ENCODE measurements around the gene CDPF1. TPM values are rescaled to one million over a fixed set of nuclear protein-coding genes. Genes with fewer than 3 reads are reported as not detected.
A peak's percentile ranks its signal among the peaks of the same experiment; 100 is the strongest.

CDPF1 gene
- total RNA-seq, 2 experiments from 2014 or later: 1.6 to 2.6 TPM

- Mint-ChIP-seq H3K9me3 (no peaks in the 10 kb centered on the region), H3K36me3 (ENCODE audit: low read depth) (no peaks in the 10 kb centered on the region), H3K27ac (no peak overlapping the region), H3K27me3 (peaks cover 32% of the 10 kb centered on the region), H3K4me1 (ENCODE audit: low read depth) (peaks cover 13% of the 10 kb centered on the region), H3K4me3 (no peak overlapping the region)
- TF ChIP-seq CTCF (IDR thresholded peaks at IDR 0.05): no peak
- intact Hi-C loops (cut with DNase I, micrococcal nuclease): no loop called here
- Histone ChIP-seq H3K36me3 (ENCODE audit: insufficient read depth, low read length) (no peaks in the 10 kb centered on the region), H3K9me3 (ENCODE audit: control insufficient read depth in 1 of 2, insufficient read depth in 1 of 2, low read length in 2 of 2) (no peaks in the 10 kb centered on the region), H3K27me3 (ENCODE audit: control insufficient read depth in 1 of 2, insufficient read depth in 2 of 2, low read length in 2 of 2) (peaks cover 10 to 14% of the 10 kb centered on the region in 2 experiments), H3K4me3 (ENCODE audit: low read length) (no peak overlapping the region), H3K4me1 (ENCODE audit: insufficient read depth, low read length) (no peaks in the 10 kb centered on the region), H3K27ac (ENCODE audit: low read depth in 1 of 2, low read length in 2 of 2) (no peak overlapping the region)
- no peak for DNase-seq
- no peak for ATAC-seq (ENCODE audit: poor library complexity)
- CTCF ChIA-PET: no interaction called here
- POLR2A ChIA-PET: no interaction called here
Observed at GRCh38 chr22:46256358-46256958, 6.4 kb upstream of the CDPF1 start.

GRCh38 chr22:46251816-46252380 is 1.8 kb upstream of the CDPF1 start:
- Histone ChIP-seq H3K27ac (ENCODE audit: low read depth in 1 of 2, low read length in 2 of 2) (no peak overlapping the region), H3K4me1 (ENCODE audit: insufficient read depth, low read length) (peaks cover 30% of the 10 kb centered on the region), H3K36me3 (ENCODE audit: insufficient read depth, low read length) (peaks cover 3% of the 10 kb centered on the region), H3K9me3 (ENCODE audit: control insufficient read depth in 1 of 2, insufficient read depth in 1 of 2, low read length in 2 of 2) (no peaks in the 10 kb centered on the region), H3K27me3 (ENCODE audit: control insufficient read depth in 1 of 2, insufficient read depth in 2 of 2, low read length in 2 of 2) (no peaks in the 10 kb centered on the region), H3K4me3 (ENCODE audit: low read length) (no peak overlapping the region)
- Mint-ChIP-seq H3K9me3 (no peaks in the 10 kb centered on the region), H3K27ac (peak overlapping the region; percentile 76), H3K36me3 (ENCODE audit: low read depth) (no peaks in the 10 kb centered on the region), H3K27me3 (no peaks in the 10 kb centered on the region), H3K4me1 (ENCODE audit: low read depth) (peaks cover 32% of the 10 kb centered on the region), H3K4me3 (peak overlapping the region; percentile 86)
- CTCF ChIA-PET: no interaction called here
- intact Hi-C loops (cut with DNase I, micrococcal nuclease): loop anchor here (2.0 to 5.0 kb wide), 5 partner anchors 15 to 215 kb away; partner anchors contain the start of gene GTSE1 (in 1 of the 2)
- no peak for ATAC-seq (ENCODE audit: poor library complexity)
- no peak for TF ChIP-seq CTCF (IDR thresholded peaks at IDR 0.05)
- DNase-seq: no peak
- POLR2A ChIA-PET: interaction anchor here (0.7 to 3.9 kb wide), 4 partner anchors 11 to 102 kb away, joined by 3 to 30 read pairs (median 12); partner anchors contain the start of genes GTSE1 and PPARA

- Mint-ChIP-seq H3K4me1 (ENCODE audit: low read depth) (peaks cover 32% of the 10 kb centered on the region), H3K36me3 (ENCODE audit: low read depth) (peaks cover 4% of the 10 kb centered on the region), H3K9me3 (no peaks in the 10 kb centered on the region), H3K27ac (peak overlapping the region; percentile 76), H3K27me3 (no peaks in the 10 kb centered on the region), H3K4me3 (peak overlapping the region; percentile 86)
- no peak for TF ChIP-seq CTCF (IDR thresholded peaks at IDR 0.05)
- Histone ChIP-seq H3K4me1 (ENCODE audit: insufficient read depth, low read length) (peaks cover 31% of the 10 kb centered on the region), H3K4me3 (ENCODE audit: low read length) (peak overlapping the region; percentile 79), H3K27ac (ENCODE audit: low read depth in 1 of 2, low read length in 2 of 2) (peak overlapping the region in 1 of 2 donors; percentile 65), H3K36me3 (ENCODE audit: insufficient read depth, low read length) (peaks cover 9% of the 10 kb centered on the region), H3K9me3 (ENCODE audit: control insufficient read depth in 1 of 2, insufficient read depth in 1 of 2, low read length in 2 of 2) (no peaks in the 10 kb centered on the region), H3K27me3 (ENCODE audit: control insufficient read depth in 1 of 2, insufficient read depth in 2 of 2, low read length in 2 of 2) (no peaks in the 10 kb centered on the region)
- intact Hi-C loops (cut with DNase I, micrococcal nuclease): loop anchor here (2.0 to 5.0 kb wide), 4 partner anchors 46 to 214 kb away; partner anchors contain the start of gene GTSE1 (in 1 of the 2)
- ChIA-PET POLR2A (interaction anchor here (0.7 to 3.9 kb wide), 4 partner anchors 10 to 101 kb away, joined by 3 to 30 read pairs (median 16); partner anchors contain the start of genes GTSE1 and PPARA), CTCF (interaction anchor here (2.1 kb wide), 1 partner anchor 45 kb away, joined by 6 read pairs; the partner anchor contains the start of gene GTSE1)
- ATAC-seq (ENCODE audit: poor library complexity) (no peak), DNase-seq (no peak)
Observed at GRCh38 chr22:46251266-46251665, 1.2 kb upstream of the CDPF1 start.
